ENCODE measurements around the gene UBXN6. TPM values are rescaled to one million over a fixed set of nuclear protein-coding genes. Genes with fewer than 3 reads are reported as not detected.

The UBXN6 gene
- total RNA-seq, 1 donor: 53.4 TPM

- H3K9me3 ChIP-seq (ENCODE audit: low read depth, low read length): no peaks in the 10 kb centered on the region
- no peaks in the 10 kb centered on the region for H3K27me3 ChIP-seq (ENCODE audit: insufficient read depth, low read length)
- H3K4me3 ChIP-seq (ENCODE audit: low read length): no peak overlapping the region
Observed at GRCh38 chr19:4441994-4442818, 15.4 kb downstream of the UBXN6 start.

GRCh38 chr19:4439243-4439642 is 18.4 kb downstream of the UBXN6 start:
- Histone ChIP-seq H3K27me3 (ENCODE audit: insufficient read depth, low read length) (no peaks in the 10 kb centered on the region), H3K4me1 (ENCODE audit: insufficient read depth, low read length) (no peaks in the 10 kb centered on the region), H3K9me3 (ENCODE audit: low read depth, low read length) (no peaks in the 10 kb centered on the region), H3K4me3 (ENCODE audit: low read length) (no peak overlapping the region)

More at GRCh38 chr19:4441994-4442818, 15.4 kb downstream of the UBXN6 start:
- no peaks in the 10 kb centered on the region for H3K4me1 ChIP-seq (ENCODE audit: insufficient read depth, low read length)

- Histone ChIP-seq H3K9me3 (ENCODE audit: low read depth, low read length) (no peaks in the 10 kb centered on the region), H3K4me1 (ENCODE audit: insufficient read depth, low read length) (peaks cover 11% of the 10 kb centered on the region), H3K27me3 (ENCODE audit: insufficient read depth, low read length) (no peaks in the 10 kb centered on the region), H3K4me3 (ENCODE audit: low read length) (no peak overlapping the region)
Observed at GRCh38 chr19:4437103-4437502, 20.5 kb downstream of the UBXN6 start.

- Histone ChIP-seq H3K9me3 (ENCODE audit: low read depth, low read length) (no peaks in the 10 kb centered on the region), H3K27me3 (ENCODE audit: insufficient read depth, low read length) (no peaks in the 10 kb centered on the region), H3K4me1 (ENCODE audit: insufficient read depth, low read length) (peaks cover 20% of the 10 kb centered on the region), H3K4me3 (ENCODE audit: low read length) (no peak overlapping the region)
Observed at GRCh38 chr19:4436231-4436630, 21.4 kb downstream of the UBXN6 start.

- no peaks in the 10 kb centered on the region for H3K9me3 ChIP-seq (ENCODE audit: low read depth, low read length)
- no peaks in the 10 kb centered on the region for H3K27me3 ChIP-seq (ENCODE audit: insufficient read depth, low read length)
- peaks cover 31% of the 10 kb centered on the region for H3K4me1 ChIP-seq (ENCODE audit: insufficient read depth, low read length)
- no peak overlapping the region for H3K4me3 ChIP-seq (ENCODE audit: low read length)
Observed at GRCh38 chr19:4434391-4434790, 23.2 kb downstream of the UBXN6 start.

- H3K4me3 ChIP-seq (ENCODE audit: low read length): no peak overlapping the region
- peaks cover 31% of the 10 kb centered on the region for H3K4me1 ChIP-seq (ENCODE audit: insufficient read depth, low read length)
- no peaks in the 10 kb centered on the region for H3K9me3 ChIP-seq (ENCODE audit: low read depth, low read length)
- no peaks in the 10 kb centered on the region for H3K27me3 ChIP-seq (ENCODE audit: insufficient read depth, low read length)
Observed at GRCh38 chr19:4432918-4433506, 24.6 kb downstream of the UBXN6 start.

GRCh38 chr19:4431808-4432674 is 25.6 kb downstream of the UBXN6 start:
- Histone ChIP-seq H3K9me3 (ENCODE audit: low read depth, low read length) (no peaks in the 10 kb centered on the region), H3K4me1 (ENCODE audit: insufficient read depth, low read length) (peaks cover 31% of the 10 kb centered on the region), H3K4me3 (ENCODE audit: low read length) (no peak overlapping the region), H3K27me3 (ENCODE audit: insufficient read depth, low read length) (no peaks in the 10 kb centered on the region)

GRCh38 chr19:4431296-4431695 is 26.3 kb downstream of the UBXN6 start:
- H3K4me3 ChIP-seq (ENCODE audit: low read length): no peak overlapping the region
- peaks cover 31% of the 10 kb centered on the region for H3K4me1 ChIP-seq (ENCODE audit: insufficient read depth, low read length)
- H3K9me3 ChIP-seq (ENCODE audit: low read depth, low read length): no peaks in the 10 kb centered on the region
- no peaks in the 10 kb centered on the region for H3K27me3 ChIP-seq (ENCODE audit: insufficient read depth, low read length)

GRCh38 chr19:4430760-4431159 is 26.8 kb downstream of the UBXN6 start:
- Histone ChIP-seq H3K9me3 (ENCODE audit: low read depth, low read length) (no peaks in the 10 kb centered on the region), H3K27me3 (ENCODE audit: insufficient read depth, low read length) (no peaks in the 10 kb centered on the region), H3K4me3 (ENCODE audit: low read length) (no peak overlapping the region), H3K4me1 (ENCODE audit: insufficient read depth, low read length) (peaks cover 31% of the 10 kb centered on the region)

- Histone ChIP-seq H3K4me3 (ENCODE audit: low read length) (no peak overlapping the region), H3K9me3 (ENCODE audit: low read depth, low read length) (no peaks in the 10 kb centered on the region), H3K4me1 (ENCODE audit: insufficient read depth, low read length) (peaks cover 31% of the 10 kb centered on the region), H3K27me3 (ENCODE audit: insufficient read depth, low read length) (no peaks in the 10 kb centered on the region)
Observed at GRCh38 chr19:4429771-4430171, 27.8 kb downstream of the UBXN6 start.

GRCh38 chr19:4429256-4429655 is 28.3 kb downstream of the UBXN6 start:
- H3K4me3 ChIP-seq (ENCODE audit: low read length): no peak overlapping the region
- H3K9me3 ChIP-seq (ENCODE audit: low read depth, low read length): no peaks in the 10 kb centered on the region
- H3K4me1 ChIP-seq (ENCODE audit: insufficient read depth, low read length): peaks cover 31% of the 10 kb centered on the region

GRCh38 chr19:4428326-4428975 is 29.1 kb downstream of the UBXN6 start:
- Histone ChIP-seq H3K9me3 (ENCODE audit: low read depth, low read length) (no peaks in the 10 kb centered on the region), H3K27me3 (ENCODE audit: insufficient read depth, low read length) (no peaks in the 10 kb centered on the region), H3K4me3 (ENCODE audit: low read length) (no peak overlapping the region), H3K4me1 (ENCODE audit: insufficient read depth, low read length) (peaks cover 31% of the 10 kb centered on the region)

More at GRCh38 chr19:4429256-4429655, 28.3 kb downstream of the UBXN6 start:
- H3K27me3 ChIP-seq (ENCODE audit: insufficient read depth, low read length): no peaks in the 10 kb centered on the region

- no peak overlapping the region for H3K4me3 ChIP-seq (ENCODE audit: low read length)
- H3K4me1 ChIP-seq (ENCODE audit: insufficient read depth, low read length): peaks cover 4% of the 10 kb centered on the region
- H3K9me3 ChIP-seq (ENCODE audit: low read depth, low read length): no peaks in the 10 kb centered on the region
- no peaks in the 10 kb centered on the region for H3K27me3 ChIP-seq (ENCODE audit: insufficient read depth, low read length)
Observed at GRCh38 chr19:4425537-4425936, 32.1 kb downstream of the UBXN6 start.

GRCh38 chr19:4423416-4424126 is 34.0 kb downstream of the UBXN6 start:
- Histone ChIP-seq H3K4me3 (ENCODE audit: low read length) (no peak overlapping the region), H3K9me3 (ENCODE audit: low read depth, low read length) (no peaks in the 10 kb centered on the region), H3K4me1 (ENCODE audit: insufficient read depth, low read length) (no peaks in the 10 kb centered on the region), H3K27me3 (ENCODE audit: insufficient read depth, low read length) (no peaks in the 10 kb centered on the region)

Data from mononuclear cell (primary cell).